Measurements from ENCODE around the gene IRX2.

IRX2 gene

GRCh38 chr5:2755681-2756171 lies 4.2 kb upstream of the IRX2 start:
- Histone ChIP-seq H3K4me3 (ENCODE audit: insufficient read length, low read depth) (no peak overlapping the region), H3K9me3 (ENCODE audit: insufficient read depth, low read length) (peaks cover 44% of the 10 kb centered on the region; the same call in 1 of the 2 replicates), H3K36me3 (ENCODE audit: insufficient read depth, insufficient read length, low read length) (no peaks in the 10 kb centered on the region), H3K9ac (ENCODE audit: insufficient read length, low read depth) (no peak overlapping the region), H3K4me1 (ENCODE audit: insufficient read depth, insufficient read length) (no peaks in the 10 kb centered on the region), H3K27me3 (ENCODE audit: insufficient read depth, insufficient read length) (no peaks in the 10 kb centered on the region)
- TF ChIP-seq YY1 (IDR thresholded peaks at IDR 0.05; ENCODE audit: insufficient read depth, insufficient read length) (no peak), ZNF274 (IDR thresholded peaks at IDR 0.05; ENCODE audit: low read depth, low read length) (no peak), SUZ12 (IDR thresholded peaks at IDR 0.05; ENCODE audit: extremely low read depth, insufficient read depth, insufficient read length) (no peak)
- no peak for DNase-seq (ENCODE audit: low read depth, low spot score)

- Histone ChIP-seq H3K27me3 (ENCODE audit: insufficient read depth, insufficient read length) (no peaks in the 10 kb centered on the region), H3K9me3 (ENCODE audit: insufficient read depth, low read length) (peaks cover 41% of the 10 kb centered on the region; the same call in 1 of the 2 replicates), H3K4me3 (ENCODE audit: insufficient read length, low read depth) (peak overlapping the region; percentile 24), H3K9ac (ENCODE audit: insufficient read length, low read depth) (peak overlapping the region; percentile 46), H3K36me3 (ENCODE audit: insufficient read depth, insufficient read length, low read length) (no peaks in the 10 kb centered on the region), H3K4me1 (ENCODE audit: insufficient read depth, insufficient read length) (no peaks in the 10 kb centered on the region)
- no peak for DNase-seq (ENCODE audit: low read depth, low spot score)
- no peak for TF ChIP-seq SUZ12 (IDR thresholded peaks at IDR 0.05; ENCODE audit: extremely low read depth, insufficient read depth, insufficient read length)
- no peak for TF ChIP-seq YY1 (IDR thresholded peaks at IDR 0.05; ENCODE audit: insufficient read depth, insufficient read length)
- no peak for TF ChIP-seq ZNF274 (IDR thresholded peaks at IDR 0.05; ENCODE audit: low read depth, low read length)
These were observed 3.7 kb upstream of the IRX2 start for GRCh38 chr5:2755076-2755680.

- peak overlapping the region; percentile 24 for H3K4me3 ChIP-seq (ENCODE audit: insufficient read length, low read depth)
- TF ChIP-seq ZNF274 (IDR thresholded peaks at IDR 0.05; ENCODE audit: low read depth, low read length) = no peak
- no peak for TF ChIP-seq YY1 (IDR thresholded peaks at IDR 0.05; ENCODE audit: insufficient read depth, insufficient read length)
- no peak for TF ChIP-seq SUZ12 (IDR thresholded peaks at IDR 0.05; ENCODE audit: extremely low read depth, insufficient read depth, insufficient read length)
- no peaks in the 10 kb centered on the region for H3K27me3 ChIP-seq (ENCODE audit: insufficient read depth, insufficient read length)
- H3K4me1 ChIP-seq (ENCODE audit: insufficient read depth, insufficient read length) = no peaks in the 10 kb centered on the region
- no peak for DNase-seq (ENCODE audit: low read depth, low spot score)
- H3K36me3 ChIP-seq (ENCODE audit: insufficient read depth, insufficient read length, low read length) = peaks cover 1% of the 10 kb centered on the region
- peaks cover 39% of the 10 kb centered on the region; the same call in 1 of the 2 replicates for H3K9me3 ChIP-seq (ENCODE audit: insufficient read depth, low read length)
- peak overlapping the region; percentile 46 for H3K9ac ChIP-seq (ENCODE audit: insufficient read length, low read depth)
These were observed 3.2 kb upstream of the IRX2 start for GRCh38 chr5:2754581-2755075.

- H3K27me3 ChIP-seq (ENCODE audit: insufficient read depth, insufficient read length) = no peaks in the 10 kb centered on the region
- peak overlapping the region; percentile 86 for H3K9ac ChIP-seq (ENCODE audit: insufficient read length, low read depth)
- H3K4me1 ChIP-seq (ENCODE audit: insufficient read depth, insufficient read length) = no peaks in the 10 kb centered on the region
- no peak for TF ChIP-seq ZNF274 (IDR thresholded peaks at IDR 0.05; ENCODE audit: low read depth, low read length)
- no peak for TF ChIP-seq YY1 (IDR thresholded peaks at IDR 0.05; ENCODE audit: insufficient read depth, insufficient read length)
- TF ChIP-seq SUZ12 (IDR thresholded peaks at IDR 0.05; ENCODE audit: extremely low read depth, insufficient read depth, insufficient read length) = no peak
- no peak for DNase-seq (ENCODE audit: low read depth, low spot score)
- peaks cover 10% of the 10 kb centered on the region for H3K36me3 ChIP-seq (ENCODE audit: insufficient read depth, insufficient read length, low read length)
- peaks cover 39% of the 10 kb centered on the region; the same call in 1 of the 2 replicates for H3K9me3 ChIP-seq (ENCODE audit: insufficient read depth, low read length)
- peak overlapping the region; percentile 57 for H3K4me3 ChIP-seq (ENCODE audit: insufficient read length, low read depth)
These were observed 2.3 kb upstream of the IRX2 start for GRCh38 chr5:2753452-2754420.

- Histone ChIP-seq H3K9ac (ENCODE audit: insufficient read length, low read depth) (peak overlapping the region; percentile 86), H3K27me3 (ENCODE audit: insufficient read depth, insufficient read length) (no peaks in the 10 kb centered on the region), H3K9me3 (ENCODE audit: insufficient read depth, low read length) (peaks cover 39% of the 10 kb centered on the region; the same call in 1 of the 2 replicates)
These were observed 1.5 kb upstream of the IRX2 start for GRCh38 chr5:2752821-2753439.

GRCh38 chr5:2752059-2752820 lies 763 bp upstream of the IRX2 start:
- Histone ChIP-seq H3K36me3 (ENCODE audit: insufficient read depth, insufficient read length, low read length) (peaks cover 25% of the 10 kb centered on the region), H3K4me1 (ENCODE audit: insufficient read depth, insufficient read length) (no peaks in the 10 kb centered on the region), H3K4me3 (ENCODE audit: insufficient read length, low read depth) (peak overlapping the region; percentile 57), H3K27me3 (ENCODE audit: insufficient read depth, insufficient read length) (no peaks in the 10 kb centered on the region), H3K9ac (ENCODE audit: insufficient read length, low read depth) (peak overlapping the region; percentile 86), H3K9me3 (ENCODE audit: insufficient read depth, low read length) (peaks cover 39% of the 10 kb centered on the region; the same call in 1 of the 2 replicates)
- TF ChIP-seq SUZ12 (IDR thresholded peaks at IDR 0.05; ENCODE audit: extremely low read depth, insufficient read depth, insufficient read length) = no peak
- no peak for TF ChIP-seq ZNF274 (IDR thresholded peaks at IDR 0.05; ENCODE audit: low read depth, low read length)
- no peak for TF ChIP-seq YY1 (IDR thresholded peaks at IDR 0.05; ENCODE audit: insufficient read depth, insufficient read length)
- no peak for DNase-seq (ENCODE audit: low read depth, low spot score)

More at GRCh38 chr5:2752821-2753439, 1.5 kb upstream of the IRX2 start:
- peak overlapping the region; percentile 57 for H3K4me3 ChIP-seq (ENCODE audit: insufficient read length, low read depth)
- H3K36me3 ChIP-seq (ENCODE audit: insufficient read depth, insufficient read length, low read length) = peaks cover 18% of the 10 kb centered on the region
- no peaks in the 10 kb centered on the region for H3K4me1 ChIP-seq (ENCODE audit: insufficient read depth, insufficient read length)
- no peak for DNase-seq (ENCODE audit: low read depth, low spot score)
- no peak for TF ChIP-seq SUZ12 (IDR thresholded peaks at IDR 0.05; ENCODE audit: extremely low read depth, insufficient read depth, insufficient read length)
